Dermis microvascular lymphatic vessel endothelial cell (primary cell): ENCODE data around the gene SLC49A4. TPM values are rescaled to one million over a fixed set of nuclear protein-coding genes. Genes with fewer than 3 reads are reported as not detected.
"Not testable (repeated sequence)": the region's sequence is repeated elsewhere in the genome, so short reads cannot be mapped to it uniquely, and the experiment has no call there.

Source experiments
- DNase-seq, 2 donors: peaks; one replicate each; pipeline versions ENCODE4 v3.0.0 to v3.0.0-alpha.2; 2010; ENCODE audit warnings: low read depth in 2 of 2
- total RNA-seq: library from RNA; depleted of rRNA; stranded (reverse); fragments of >200 nt; gene quantifications from 2 replicates; pipeline ENCODE4 v1.2.1, GENCODE V29; 2014

SLC49A4 gene, protein sequence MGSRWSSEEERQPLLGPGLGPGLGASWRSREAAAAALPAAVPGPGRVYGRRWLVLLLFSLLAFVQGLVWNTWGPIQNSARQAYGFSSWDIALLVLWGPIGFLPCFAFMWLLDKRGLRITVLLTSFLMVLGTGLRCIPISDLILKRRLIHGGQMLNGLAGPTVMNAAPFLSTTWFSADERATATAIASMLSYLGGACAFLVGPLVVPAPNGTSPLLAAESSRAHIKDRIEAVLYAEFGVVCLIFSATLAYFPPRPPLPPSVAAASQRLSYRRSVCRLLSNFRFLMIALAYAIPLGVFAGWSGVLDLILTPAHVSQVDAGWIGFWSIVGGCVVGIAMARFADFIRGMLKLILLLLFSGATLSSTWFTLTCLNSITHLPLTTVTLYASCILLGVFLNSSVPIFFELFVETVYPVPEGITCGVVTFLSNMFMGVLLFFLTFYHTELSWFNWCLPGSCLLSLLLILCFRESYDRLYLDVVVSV
- total RNA-seq = 10.9 and 14.7 TPM in 2 replicates

GRCh38 chr3:122794779-122795673 lies at the start of gene SLC49A4:
Gene SLC49A4 (plus strand): TSS chr3:122795069. CDS start chr3:122795193, 124 bp downstream.
- DNase-seq = peak; percentile 45 to 85

GRCh38 chr3:122745369-122746021 lies 49.4 kb upstream of the SLC49A4 start:
- no peak for DNase-seq

DNA sequence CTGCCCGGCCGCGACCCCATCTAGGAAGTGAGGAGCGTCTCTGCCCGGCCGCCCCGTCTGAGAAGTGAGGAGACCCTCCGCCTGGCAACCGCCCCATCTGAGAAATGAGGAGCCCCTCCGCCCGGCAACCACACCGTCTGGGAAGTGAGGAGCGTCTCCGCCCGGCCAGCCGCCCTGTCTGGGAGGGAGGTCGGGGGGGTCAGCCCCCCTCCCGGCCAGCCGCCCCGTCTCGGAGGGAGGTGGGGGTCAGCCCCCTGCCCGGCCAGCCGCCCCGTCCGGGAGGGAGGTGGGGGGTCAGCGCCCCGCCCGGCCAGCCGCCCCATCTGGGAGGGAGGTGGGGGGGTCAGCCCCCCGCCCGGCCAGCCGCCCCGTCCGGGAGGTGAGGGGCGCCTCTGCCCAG lies 47.6 kb upstream of the SLC49A4 start:
- not testable (repeated sequence) for DNase-seq

DNA sequence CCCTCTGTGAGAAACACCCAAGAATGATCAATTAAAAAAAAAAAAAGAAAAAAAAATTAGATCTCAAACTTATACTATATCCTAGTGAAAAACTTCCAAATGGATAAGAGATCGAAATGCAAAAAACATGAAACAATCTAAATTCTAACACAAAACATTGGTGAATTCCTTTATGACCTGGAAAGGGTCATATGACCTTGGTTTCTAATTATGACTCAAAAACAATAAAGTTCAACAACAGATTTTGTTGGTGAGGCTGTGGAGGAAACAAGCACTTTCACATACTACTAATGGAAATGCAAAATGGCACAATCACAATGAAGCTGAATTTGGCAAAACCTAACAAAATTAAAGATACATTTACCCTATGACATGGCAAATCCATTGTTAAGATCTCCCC lies 46.5 kb upstream of the SLC49A4 start:
- no peak for DNase-seq

- DNase-seq = peak in 1 of 2 donors; percentile 44
These were observed 39.9 kb upstream of the SLC49A4 start for GRCh38 chr3:122754929-122755328.

- no peak for DNase-seq
These were observed 39.4 kb upstream of the SLC49A4 start for GRCh38 chr3:122755491-122755890.

DNA sequence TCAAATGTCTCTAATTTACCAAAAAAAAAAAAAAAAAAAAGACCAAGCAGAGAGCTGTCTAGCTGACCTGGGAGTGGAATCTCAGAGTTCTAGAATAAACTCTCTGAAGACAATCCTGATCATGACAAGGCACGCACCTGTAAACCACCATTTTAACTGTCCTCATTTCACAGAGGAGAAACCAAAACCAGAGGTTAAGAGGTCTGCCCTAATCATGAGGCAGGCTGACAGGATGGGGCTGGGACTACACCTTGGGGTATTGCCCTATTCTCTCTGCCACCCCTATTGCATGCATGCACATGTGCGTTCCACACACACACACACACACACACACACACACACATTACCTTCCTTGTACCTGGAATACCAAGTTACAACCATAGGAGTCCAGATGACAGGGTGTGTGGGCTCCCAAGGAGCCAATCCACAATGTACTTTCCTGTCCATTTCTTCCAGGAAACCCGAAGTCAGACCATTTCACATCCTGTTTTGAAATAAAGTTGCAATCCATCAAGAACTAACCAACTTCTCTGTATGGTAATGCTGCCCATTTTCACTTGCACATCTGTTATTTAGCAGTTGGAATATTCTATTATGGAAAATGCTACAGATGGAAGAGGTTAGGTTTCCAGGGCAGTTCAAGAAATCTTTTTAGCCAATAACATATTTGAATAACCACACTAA lies 35.9 kb upstream of the SLC49A4 start:
- DNase-seq = peak in 1 of 2 donors; percentile 14

DNA sequence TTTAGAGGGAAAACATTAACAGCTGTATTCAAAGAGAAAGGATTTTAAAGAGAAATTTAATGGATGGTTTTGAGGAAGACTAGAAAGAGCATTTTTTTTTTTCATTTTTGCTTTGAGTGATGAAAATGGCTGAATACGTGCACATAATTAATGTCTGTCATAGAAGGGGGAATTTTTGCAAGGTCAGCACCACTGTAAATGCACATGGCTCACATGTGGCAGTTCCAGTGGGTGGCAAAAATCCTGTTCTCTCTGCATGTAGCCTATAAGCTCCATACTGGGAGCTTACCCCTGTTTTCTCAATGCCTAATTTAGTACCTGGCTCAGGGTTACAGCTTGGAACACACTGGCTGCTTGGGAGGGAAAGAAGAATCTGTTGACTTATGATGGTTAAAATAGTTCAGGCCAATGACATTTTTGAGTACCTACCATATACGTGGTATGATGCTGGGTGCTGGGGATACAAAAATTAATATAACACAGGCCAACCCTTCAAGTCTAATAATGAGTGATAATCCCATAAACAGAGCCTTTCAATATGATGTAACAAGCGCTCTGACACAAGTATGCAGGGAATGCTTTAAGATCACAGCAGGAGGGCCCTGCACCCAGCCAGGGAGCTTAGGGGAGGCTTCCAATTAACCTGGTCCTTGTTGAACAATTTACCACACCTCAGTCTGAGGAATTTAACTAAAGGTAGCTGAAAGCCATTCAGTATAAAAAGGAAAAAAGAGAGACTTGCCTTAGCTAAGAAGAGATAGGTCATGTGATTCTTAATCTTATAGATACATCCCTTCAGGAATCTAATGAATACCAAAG lies 34.2 kb upstream of the SLC49A4 start:
- no peak for DNase-seq

GRCh38 chr3:122766430-122766829 lies 28.4 kb upstream of the SLC49A4 start:
- no peak for DNase-seq

- no peak for DNase-seq
These were observed 27.1 kb upstream of the SLC49A4 start for GRCh38 chr3:122767540-122768372.

- no peak for DNase-seq
These were observed 24.2 kb upstream of the SLC49A4 start for GRCh38 chr3:122770521-122771202.

- no peak for DNase-seq
These were observed 22.0 kb upstream of the SLC49A4 start for GRCh38 chr3:122772827-122773226.

DNA sequence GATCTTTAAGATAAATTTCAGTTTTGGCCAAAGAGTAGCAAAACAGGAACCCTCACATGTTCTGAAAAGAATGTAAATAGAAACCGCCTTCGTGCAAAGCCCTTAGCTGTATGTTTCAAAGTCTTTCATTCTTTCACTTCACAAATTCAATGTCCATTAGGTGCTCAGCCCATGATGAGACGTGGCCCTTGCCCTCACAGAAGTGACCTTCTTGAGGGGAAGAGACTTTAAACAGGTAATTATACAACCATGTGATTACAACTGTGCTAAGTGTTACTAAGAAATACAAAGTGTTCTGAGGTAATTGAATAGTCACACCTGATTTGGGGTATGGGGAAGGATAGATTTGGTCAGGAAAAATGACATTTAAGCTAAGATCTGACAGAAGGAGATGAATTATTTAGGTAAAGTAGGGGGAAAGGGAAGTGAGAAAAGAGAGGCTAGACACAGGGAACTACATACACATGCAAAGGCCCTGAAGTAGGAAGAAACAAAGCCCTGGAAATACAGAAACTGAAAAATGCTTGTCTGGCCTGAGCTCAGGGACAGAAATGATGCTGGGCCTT lies 20.8 kb upstream of the SLC49A4 start:
- DNase-seq = no peak

DNA sequence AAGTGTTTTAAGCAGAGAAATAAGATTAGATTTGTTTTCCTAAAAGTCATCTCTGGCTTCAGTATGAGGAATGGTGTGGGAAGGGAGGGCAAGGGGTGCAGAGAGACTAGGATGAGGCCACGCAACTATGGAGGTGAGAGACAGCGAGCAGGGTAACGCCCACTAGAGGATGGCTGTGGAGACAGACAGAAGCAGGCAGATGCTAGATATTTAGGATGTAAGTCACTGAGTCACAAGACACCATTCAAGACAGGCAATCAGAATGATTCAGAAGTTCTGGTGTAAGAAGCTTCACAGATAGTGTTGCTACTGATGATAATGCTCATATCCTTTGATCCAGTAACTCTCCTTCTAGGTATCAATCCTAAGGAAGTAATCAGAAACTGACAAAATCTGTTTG lies 20.3 kb upstream of the SLC49A4 start:
- DNase-seq = no peak

- no peak for DNase-seq
These were observed 18.0 kb upstream of the SLC49A4 start for GRCh38 chr3:122776675-122777468.

DNA sequence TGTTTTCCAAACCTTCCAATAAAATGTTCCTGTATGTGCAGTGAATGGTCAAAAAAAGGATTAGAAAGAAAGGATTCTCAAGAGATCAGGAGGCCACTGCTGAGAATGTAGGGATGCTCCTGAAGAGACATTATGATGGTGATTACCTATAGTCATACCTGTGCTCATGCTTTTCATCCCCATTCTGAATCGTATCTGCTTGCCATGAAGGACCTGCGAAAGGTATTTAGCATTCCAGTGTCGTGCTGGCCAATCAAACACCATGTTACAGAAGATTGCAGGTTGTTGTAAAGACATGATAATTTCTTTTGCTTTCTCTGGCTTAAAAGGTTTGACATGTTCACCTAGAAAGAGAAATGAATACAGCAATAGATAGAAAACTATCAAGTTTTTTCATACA lies 17.3 kb upstream of the SLC49A4 start:
- DNase-seq = no peak

GRCh38 chr3:122782804-122783203 lies 12.1 kb upstream of the SLC49A4 start:
- DNase-seq = no peak

DNA sequence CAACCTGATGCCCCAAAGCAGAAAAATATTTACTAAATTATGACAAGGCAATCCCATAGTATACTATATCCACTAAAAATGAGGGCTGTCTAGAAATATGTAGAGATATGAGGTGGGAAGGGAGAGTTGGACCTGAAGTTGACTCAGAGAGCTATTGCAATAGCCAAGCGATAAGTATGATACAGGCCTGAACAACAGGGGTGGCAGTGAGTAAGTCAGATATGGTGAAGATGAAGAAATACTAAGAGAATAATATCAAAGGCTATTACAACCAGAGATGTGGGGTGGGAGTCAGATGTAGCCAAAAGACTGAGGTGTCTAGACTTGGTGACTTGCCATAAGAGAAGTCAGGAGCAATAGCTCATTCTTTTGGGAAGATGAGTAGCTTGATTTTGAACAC lies 10.4 kb upstream of the SLC49A4 start:
- no peak for DNase-seq
